Ovary (tissue), 9 donors: ENCODE measurements around the gene GRIFIN. TPM values are rescaled to one million over a fixed set of nuclear protein-coding genes. Genes with fewer than 3 reads are reported as not detected.
A peak's percentile ranks its signal among the peaks of the same experiment; 100 is the strongest.

Experiments used
- DNase-seq, 5 donors: peaks; one replicate each; pipeline ENCODE4 v3.0.0-alpha.2; 2019 to 2020
- H3K27ac ChIP-seq, 2 donors: fragments of 200-600 bp; one replicate each; pipeline versions ENCODE4 v1.5.1 to v1.8.0; 2019 to 2022
- H3K27me3 ChIP-seq: fragments of 200-600 bp; one replicate; pipeline ENCODE4 v1.8.0; 2022
- H3K36me3 ChIP-seq: fragments of 200-600 bp; sonication (generic); one replicate; pipeline ENCODE4 v1.5.1; 2019
- H3K4me1 ChIP-seq: one replicate; pipeline ENCODE4 v1.8.1; 2013; ENCODE audit warnings: mild to moderate bottlenecking, moderate library complexity; ENCODE audit not compliant: insufficient read depth
- H3K4me3 ChIP-seq: fragments of 200-600 bp; sonication (generic); one replicate; pipeline ENCODE4 v1.5.1; 2017
- H3K9me3 ChIP-seq, 2 donors: fragments of 200-600 bp in 1 of 2; sonication (generic) in 1 of 2; one replicate each; pipeline versions ENCODE4 v1.5.1 to v1.8.1; 2013 to 2019; ENCODE audit warnings: mild to moderate bottlenecking in 1 of 2, moderate library complexity in 1 of 2
- CTCF ChIP-seq, 3 donors: fragments of 450-650 bp in 2 of 3; fragments of 200-600 bp in 1 of 3; IDR thresholded peaks; one replicate each; pipeline versions ENCODE4 v1.5.1 to v1.8.0; 2016 to 2022; ENCODE audit warnings: antibody characterized with exemption in 3 of 3, mild to moderate bottlenecking in 1 of 3
- EP300 ChIP-seq: sonication (generic); formaldehyde crosslinking; IDR thresholded peaks from one replicate; pipeline ENCODE4 v1.6.1; 2017; ENCODE audit warnings: antibody characterized with exemption
- POLR2A ChIP-seq: fragments of 450-650 bp; IDR thresholded peaks from one replicate; pipeline ENCODE4 v1.6.1; 2017; ENCODE audit warnings: antibody characterized with exemption, mild to moderate bottlenecking, moderate library complexity
- WGBS, 3 donors: extraction: QIAGEN DNeasy Blood & Tissue Kit in 1 of 3; methylation state at CpG; one replicate each; pipeline versions ENCODE4 v1.1.5 to v1.1.7; 2013 to 2017; 5-methylcytosine and 5-hydroxymethylcytosine counted together
- intact Hi-C, 4 donors: fragments of 100-400 bp; cut with DNase I; formaldehyde crosslinking; loops; one replicate each; pipeline versions ENCODE4 v1.11.0 to v1.15.1; 2022 to 2023
- polyA plus RNA-seq, 2 donors: library from polyadenylated mRNA; stranded (reverse); fragments of 200-250 nt in 1 of 2; fragments of 350-450 nt in 1 of 2; fragmentation: Illumina TruSeq in 1 of 2; extraction: RNeasy Lipid Tissue Mini Kit (QIAGEN cat#74804) in 1 of 2; gene quantifications; one replicate each; pipeline ENCODE4 v1.2.3, GENCODE V29; 2013 to 2014
- total RNA-seq, 7 donors: library from RNA; depleted of rRNA in 2 of 7; stranded (reverse); fragments of >200 nt in 2 of 7; fragmentation: NEBNext Ultra II Directional in 3 of 7; extraction: Animal tissue kit (Norgen Biotek cat#: 25700) in 3 of 7; gene quantifications; one replicate each; pipeline versions ENCODE4 v1.1.0 to v1.2.4, GENCODE V29; 2016 to 2023
- donor health status: DM: no; HTN: no; CAD: no; lungs with moderate emphysema.
- donor health status: DM: no; HTN: no; CAD: no.
- donor health status: Bipolar disorder and iron deficiency.
- donor health status: DM: yes; HTN: yes; CAD: no.
- donor health status: DM: no; HTN: no; CAD: no.
- donor health status: DM: yes; HTN: yes; CAD: no.

Gene GRIFIN
- total and polyA plus RNA-seq, 9 donors, result not detected

- WGBS, 3 donors, result 27 to 32% (median 29%) methylated on average over 18 to 19 of the region's 19 CpGs
- TF ChIP-seq POLR2A, result no peak
- TF ChIP-seq CTCF (IDR thresholded peaks at IDR 0.05), result no peak
- no peak for TF ChIP-seq EP300
- Histone ChIP-seq H3K4me1 (peaks cover 9% of the 10 kb centered on the region), H3K27ac (no peak overlapping the region), H3K36me3 (no peaks in the 10 kb centered on the region), H3K27me3 (no peaks in the 10 kb centered on the region), H3K4me3 (no peak overlapping the region), H3K9me3 (no peaks in the 10 kb centered on the region)
- intact Hi-C loops, result no loop called here
- no peak for DNase-seq
These were observed 46.7 kb upstream of the GRIFIN start for GRCh38 chr7:2522780-2523433.

GRCh38 chr7:2521952-2522591 is 45.9 kb upstream of the GRIFIN start:
- 34 to 38% (median 36%) methylated on average over 13 to 17 of the region's 17 CpGs for whole genome bisulfite sequencing, 3 donors
- H3K27me3 ChIP-seq, result no peaks in the 10 kb centered on the region
- H3K27ac ChIP-seq, result no peak overlapping the region
- no peak for DNase-seq
- H3K36me3 ChIP-seq, result no peaks in the 10 kb centered on the region
- H3K4me1 ChIP-seq, result peaks cover 9% of the 10 kb centered on the region
- H3K9me3 ChIP-seq, result no peaks in the 10 kb centered on the region
- TF ChIP-seq POLR2A (no peak), CTCF (IDR thresholded peaks at IDR 0.05) (no peak)
- no peak overlapping the region for H3K4me3 ChIP-seq
- intact Hi-C loops, result no loop called here

GRCh38 chr7:2521341-2521745 is 45.1 kb upstream of the GRIFIN start:
- Histone ChIP-seq H3K27me3 (no peaks in the 10 kb centered on the region), H3K4me3 (no peak overlapping the region), H3K36me3 (no peaks in the 10 kb centered on the region), H3K27ac (no peak overlapping the region), H3K9me3 (no peaks in the 10 kb centered on the region), H3K4me1 (peaks cover 9% of the 10 kb centered on the region)
- no peak for TF ChIP-seq POLR2A
- no peak for TF ChIP-seq CTCF (IDR thresholded peaks at IDR 0.05)
- no peak for TF ChIP-seq EP300
- DNase-seq, result no peak
- intact Hi-C loops, result no loop called here
- 38 to 49% (median 43%) methylated on average over 19 to 21 of the region's 21 CpGs for WGBS, 3 donors

- Histone ChIP-seq H3K9me3 (no peaks in the 10 kb centered on the region), H3K27ac (no peak overlapping the region), H3K4me3 (peak overlapping the region; percentile 35), H3K36me3 (no peaks in the 10 kb centered on the region), H3K27me3 (no peaks in the 10 kb centered on the region), H3K4me1 (peaks cover 9% of the 10 kb centered on the region)
- 37 to 49% (median 46%) methylated on average over 12 of the region's 12 CpGs for WGBS, 3 donors
- intact Hi-C loops, result no loop called here
- no peak for TF ChIP-seq CTCF (IDR thresholded peaks at IDR 0.05)
- TF ChIP-seq POLR2A, result no peak
- no peak for TF ChIP-seq EP300
- DNase-seq, result no peak
These were observed 44.6 kb upstream of the GRIFIN start for GRCh38 chr7:2520761-2521290.
